Dedifferentiated amniotic fluid mesenchymal stem cell (primary cell): Measurements from ENCODE around the gene KDELR3.

Experiments used
- DNase-seq: peaks from one replicate; pipeline ENCODE4 v3.0.0-alpha.2; 2016; ENCODE audit errors: extremely low spot score

KDELR3 gene

DNA sequence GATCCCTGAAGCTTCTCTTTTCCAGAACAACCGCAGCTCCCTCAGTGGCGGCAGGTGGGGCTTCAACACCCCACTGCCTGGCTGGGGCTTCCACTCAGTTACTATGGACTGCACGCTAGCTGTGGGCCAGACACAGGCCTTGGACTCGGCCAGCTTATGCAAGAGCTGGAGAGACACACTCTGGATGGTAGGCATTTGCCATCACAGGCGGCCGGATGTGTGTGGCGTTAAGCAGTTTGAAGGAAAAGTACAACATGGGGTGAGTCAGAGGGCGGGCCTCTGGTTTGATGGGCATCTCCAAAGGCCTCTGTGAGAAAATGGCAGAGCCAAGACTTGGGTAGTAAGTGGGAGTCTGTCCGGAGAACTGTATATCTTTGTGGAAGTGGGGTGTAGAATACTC, 30.5 kb upstream of the KDELR3 start:
- no peak for DNase-seq

DNA sequence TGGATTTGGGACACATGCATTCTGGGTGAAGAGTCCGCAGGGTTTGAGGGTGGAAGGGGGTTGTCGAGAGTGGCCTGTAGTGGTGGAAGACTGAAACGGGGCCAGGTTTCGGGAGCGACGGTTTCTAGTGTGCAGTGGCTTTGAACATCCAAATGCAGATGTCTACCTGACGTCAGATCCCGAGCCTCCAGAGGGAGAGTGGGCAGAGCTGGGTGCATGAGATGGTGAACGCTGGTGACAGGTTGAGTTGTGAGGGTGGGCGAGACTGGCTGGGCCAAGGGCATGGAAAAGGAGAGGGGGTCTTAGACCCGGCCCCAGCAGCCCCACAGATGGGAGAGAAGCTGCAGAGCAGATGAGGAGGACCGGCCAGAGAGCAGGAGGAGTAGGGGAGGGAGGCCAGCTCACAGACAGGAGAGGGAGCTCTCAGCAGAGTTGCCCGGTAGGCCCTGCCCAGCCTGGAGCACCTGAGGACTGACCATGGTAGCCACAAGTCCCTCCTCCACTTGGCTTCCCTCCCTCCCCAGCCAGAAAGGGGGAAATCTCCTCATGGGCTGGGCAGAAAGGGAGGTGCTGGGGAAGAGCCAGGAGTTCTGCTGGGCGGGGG, 27.0 kb upstream of the KDELR3 start:
- DNase-seq = no peak

DNA sequence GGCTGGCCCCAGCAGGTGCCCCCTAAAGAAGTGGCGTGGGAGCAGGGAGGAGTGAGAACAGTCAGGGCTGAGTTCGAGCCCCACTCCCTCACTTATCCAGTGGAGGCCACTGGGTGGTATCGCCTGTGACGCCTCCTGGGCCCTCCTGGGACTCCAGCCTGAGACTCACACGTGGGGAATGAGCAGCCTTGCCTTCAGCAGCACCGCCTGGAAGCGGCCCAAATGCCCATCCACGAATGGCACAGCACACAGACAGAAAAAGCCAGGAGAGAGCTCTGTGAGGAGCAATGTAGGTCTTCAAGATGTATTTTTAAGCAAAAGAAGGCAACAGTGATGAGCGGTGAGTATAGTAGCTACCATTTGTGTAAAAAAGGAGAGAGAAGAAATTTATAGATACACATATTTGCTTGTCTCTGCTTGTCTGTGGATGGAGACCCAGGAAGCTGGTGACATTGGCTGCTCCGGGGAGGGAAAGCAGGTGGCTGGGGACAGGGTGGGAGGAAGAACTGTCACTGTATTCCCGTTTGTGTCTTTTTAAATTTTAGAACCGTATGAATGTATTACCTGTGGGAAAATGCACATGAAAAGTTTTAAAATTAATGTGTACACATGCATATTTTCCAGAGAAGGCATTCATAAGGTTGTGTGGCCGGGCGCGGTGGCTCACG, 26.1 kb upstream of the KDELR3 start:
- DNase-seq = no peak

DNA sequence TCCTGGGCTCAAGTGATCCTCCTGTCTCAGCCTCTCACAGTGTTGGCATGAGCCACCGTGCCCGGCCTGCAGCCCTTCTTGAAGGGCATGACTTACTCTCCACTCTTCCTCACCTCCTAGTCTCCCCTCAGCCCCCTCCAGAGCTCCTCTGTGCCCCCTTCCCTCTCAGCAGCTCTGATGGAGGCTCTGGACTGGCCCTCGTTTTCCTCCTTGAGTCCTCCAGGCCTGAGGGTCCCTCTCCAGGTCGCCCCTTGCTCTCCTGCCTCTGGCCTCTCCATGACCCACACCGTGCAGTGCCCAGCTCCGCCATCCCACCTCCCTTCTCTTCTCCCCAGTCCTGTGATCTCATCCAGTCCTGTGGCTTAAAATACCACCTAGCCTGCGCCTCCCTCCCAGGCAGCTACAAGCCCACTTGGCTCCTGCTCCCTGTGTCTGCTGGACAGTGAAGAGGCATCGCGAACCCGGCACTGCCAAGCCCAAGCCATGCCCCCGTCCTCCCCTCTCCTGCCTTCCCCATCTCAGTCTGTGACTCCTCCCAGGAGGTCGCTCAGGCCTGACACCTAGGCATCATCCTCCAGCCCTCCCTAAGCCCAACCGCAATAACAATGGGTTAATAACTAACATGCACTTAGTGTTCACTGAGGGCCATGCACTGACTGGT, 24.8 kb upstream of the KDELR3 start:
- DNase-seq = no peak

DNA sequence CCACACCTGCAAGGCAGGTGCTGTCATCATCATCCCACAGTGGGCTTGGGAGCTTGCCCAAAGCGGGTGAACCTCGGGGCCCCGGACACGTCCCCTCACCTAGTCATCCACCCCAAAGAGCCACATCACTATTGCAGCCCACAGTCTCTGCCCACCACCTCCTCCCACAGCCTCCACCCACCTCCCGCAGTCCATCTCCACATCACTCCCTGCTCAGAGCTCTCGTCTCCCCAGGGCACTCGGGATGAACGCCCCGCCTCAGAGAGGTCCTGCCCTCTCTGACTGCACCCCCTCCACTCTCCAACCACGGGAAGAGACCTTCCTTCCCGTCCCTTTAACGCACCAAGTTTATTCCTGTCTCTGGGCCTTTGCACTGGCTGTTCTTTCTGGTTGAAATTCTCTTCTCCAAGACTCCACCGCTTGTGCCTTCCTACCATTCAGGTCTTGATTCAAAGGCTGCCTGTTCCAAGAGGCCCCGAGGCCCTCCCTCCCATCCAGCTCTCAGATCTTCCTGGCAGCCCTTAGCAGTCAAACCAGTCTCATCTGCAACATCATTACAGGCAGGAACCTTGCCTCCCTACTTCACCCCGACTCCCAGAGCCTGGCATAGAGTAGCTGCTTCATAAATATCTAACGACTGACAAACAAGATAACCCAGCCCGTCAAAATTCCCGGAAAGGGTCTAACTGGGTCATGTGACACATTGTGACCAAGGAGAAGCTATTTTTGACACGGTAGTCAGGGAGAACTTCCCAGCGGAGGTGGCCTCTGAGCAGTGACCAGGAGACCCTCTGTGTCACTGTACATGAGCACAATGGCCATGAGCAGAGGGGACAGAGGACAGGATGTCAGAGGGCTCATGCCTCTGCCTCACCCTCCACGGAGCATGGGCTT, 24.0 kb upstream of the KDELR3 start:
- DNase-seq = no peak

DNA sequence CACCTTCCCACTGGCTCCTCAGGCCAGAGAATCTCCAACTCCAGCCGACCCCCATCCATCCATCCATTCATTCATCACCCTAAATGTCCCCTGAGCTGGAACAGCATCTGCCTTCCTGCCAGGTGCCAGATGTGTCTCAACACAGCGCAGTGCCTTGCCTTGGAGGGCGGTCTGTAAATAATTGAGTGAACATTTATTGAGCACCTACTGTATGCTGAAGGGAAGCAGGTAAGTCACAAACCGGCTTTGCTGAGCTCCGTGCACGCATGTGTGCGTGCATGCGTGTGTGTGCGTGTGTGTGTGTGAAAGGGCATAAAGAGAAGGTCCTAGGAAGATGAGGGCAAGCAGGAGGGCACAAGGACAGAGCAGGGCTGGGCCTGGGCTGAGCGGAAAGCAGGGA, 23.1 kb upstream of the KDELR3 start:
- DNase-seq = no peak

DNA sequence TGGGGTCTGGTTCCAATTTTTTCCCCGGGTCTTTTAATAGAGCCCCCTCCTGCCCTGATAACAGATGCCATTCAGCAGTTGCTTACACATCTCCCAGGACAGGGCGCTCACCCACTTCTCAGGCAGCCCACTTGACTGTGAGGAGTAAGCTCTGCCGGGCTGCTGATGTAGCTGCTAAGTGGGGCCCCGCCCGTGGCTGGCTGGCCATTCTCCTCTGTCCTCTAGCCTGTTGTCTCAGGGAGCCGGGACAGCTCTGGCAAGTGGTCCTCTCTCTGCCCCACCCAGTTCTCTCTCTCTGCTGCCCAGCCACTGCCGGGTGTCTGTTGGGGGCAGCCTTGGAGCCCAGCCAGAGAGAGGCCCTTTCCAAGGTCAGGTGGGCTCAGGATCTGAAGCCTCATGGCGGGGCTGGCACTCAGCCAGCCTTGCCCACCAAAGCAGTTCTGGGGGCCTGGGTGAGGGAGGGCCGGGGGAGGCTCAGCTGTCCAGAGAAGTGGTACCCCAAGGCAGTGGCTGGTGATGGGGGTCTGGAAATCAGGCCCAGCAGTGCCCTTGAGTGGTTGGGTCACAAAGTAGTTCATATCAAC, 21.8 kb upstream of the KDELR3 start:
- no peak for DNase-seq

DNA sequence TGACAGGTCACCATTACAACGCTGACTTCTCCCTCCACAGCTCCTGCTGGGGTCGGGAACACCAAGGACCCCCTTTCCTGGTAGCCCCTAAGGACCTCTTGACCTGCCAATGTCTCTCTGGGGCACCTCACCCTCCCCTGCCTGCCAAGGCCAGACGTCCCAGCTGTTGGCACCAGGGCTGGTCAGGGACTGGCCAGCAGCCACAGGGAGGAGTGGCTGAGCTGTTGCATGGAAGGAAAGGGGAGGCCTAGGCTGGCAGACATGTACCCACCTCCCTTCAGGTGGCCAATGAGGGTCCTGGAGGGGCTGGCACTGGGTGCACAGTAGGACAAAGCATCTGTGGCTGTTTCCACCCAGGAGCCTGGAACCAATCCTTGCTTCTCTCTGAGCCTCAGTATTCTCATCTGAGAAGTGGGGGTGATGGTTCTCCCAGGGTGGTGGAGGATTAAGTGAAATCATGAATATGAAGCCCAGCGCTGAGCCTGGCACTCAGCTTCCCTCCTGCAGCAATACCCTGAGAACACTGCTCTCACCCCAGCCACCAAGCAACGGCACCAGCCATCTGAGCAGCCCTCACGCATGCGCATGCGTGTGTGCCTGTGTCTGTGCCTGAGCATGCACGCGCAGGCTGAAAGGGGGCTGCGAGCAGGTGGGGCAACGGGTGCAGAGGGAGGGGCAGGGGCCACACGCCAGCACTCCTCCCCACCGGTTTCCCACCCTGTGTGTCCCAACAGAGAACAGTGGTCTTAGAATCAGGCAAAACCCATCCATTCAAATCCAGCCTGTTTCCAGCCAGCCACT, 18.8 kb upstream of the KDELR3 start:
- no peak for DNase-seq

DNA sequence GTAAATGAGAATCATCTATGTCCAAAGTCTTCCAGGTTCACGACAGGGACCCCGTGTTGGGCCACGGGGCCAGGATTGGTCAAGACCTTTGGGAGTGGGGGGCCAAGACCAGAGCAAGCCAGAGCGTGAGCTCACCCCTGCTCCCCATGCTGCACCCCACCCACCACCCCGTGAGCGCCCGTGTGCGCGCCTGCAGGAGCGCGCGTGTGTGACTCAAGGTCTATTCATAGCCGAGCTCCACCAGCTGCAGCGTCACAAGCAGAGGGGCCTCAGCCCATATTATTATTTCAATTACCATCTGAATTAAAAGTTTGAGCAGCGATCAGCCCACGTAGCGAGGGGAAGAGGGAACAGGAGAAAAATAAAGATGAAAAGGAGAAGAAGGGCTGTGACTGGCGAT, 18.1 kb upstream of the KDELR3 start:
- no peak for DNase-seq

DNA sequence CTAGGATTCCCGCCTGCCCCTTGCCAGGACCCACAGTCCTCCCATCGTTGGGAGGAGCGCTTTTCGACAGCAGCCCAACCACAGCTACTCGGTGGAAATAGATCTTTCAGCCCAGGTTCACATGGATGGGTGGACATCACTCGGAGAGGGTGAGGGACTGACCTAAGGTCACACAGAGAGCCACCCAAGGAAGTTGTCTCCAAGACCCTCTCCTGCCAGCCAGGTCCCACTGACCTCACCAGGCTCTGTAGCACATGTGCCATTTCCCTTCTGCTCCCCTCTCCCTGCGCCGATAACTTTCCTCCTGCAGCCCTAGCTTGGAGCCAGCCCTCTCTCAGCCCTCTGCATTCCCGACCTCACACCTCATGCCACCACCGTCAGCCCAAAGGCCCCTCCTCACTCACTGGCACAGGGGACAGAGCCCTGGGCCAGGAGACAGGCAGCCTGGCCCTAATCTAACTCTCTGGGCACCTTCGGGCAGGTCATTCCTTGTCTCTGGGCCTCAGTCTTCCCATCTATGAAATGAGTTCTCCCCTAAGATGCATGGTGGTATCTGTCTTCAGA, 17.6 kb upstream of the KDELR3 start:
- no peak for DNase-seq

DNA sequence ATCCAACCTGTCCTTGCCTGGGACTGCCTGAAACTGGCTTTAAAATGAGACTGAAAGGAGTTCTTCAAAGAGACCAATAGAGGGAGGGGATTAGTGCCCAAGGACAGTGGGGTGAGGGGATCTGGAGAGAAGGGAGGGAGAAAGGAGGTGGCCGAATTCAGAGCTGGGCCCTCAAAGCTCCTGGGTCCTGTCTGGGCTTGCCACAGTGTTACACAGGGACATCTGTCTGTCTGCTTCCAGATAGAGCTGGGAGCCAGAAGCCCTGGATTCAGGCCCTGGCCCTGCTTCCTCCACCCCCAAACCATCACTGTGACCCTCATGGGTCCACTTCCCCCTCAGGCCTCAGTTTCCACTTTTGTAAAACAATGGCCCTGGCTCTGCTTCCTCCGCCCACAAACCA, 16.5 kb upstream of the KDELR3 start:
- no peak for DNase-seq

DNA sequence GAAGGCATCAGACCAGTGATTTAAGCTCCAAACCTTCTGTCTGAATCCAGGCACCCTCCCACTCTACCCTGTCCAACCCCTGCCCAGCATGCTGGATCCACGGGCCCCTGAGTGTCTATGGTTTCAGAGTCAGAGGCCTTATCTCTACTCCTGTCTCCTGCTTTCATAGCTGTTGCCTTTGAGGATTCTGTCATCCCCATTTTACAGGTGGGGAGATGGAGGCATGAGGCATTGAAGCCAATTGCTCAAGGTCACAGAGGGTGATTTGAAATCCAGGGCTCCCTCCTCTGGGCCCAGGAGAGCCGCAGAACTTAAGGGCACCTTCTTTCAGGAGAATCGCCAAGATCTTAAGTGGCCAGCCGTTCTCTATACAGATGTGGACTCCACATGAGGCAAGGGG, 16.0 kb upstream of the KDELR3 start:
- DNase-seq = no peak

DNA sequence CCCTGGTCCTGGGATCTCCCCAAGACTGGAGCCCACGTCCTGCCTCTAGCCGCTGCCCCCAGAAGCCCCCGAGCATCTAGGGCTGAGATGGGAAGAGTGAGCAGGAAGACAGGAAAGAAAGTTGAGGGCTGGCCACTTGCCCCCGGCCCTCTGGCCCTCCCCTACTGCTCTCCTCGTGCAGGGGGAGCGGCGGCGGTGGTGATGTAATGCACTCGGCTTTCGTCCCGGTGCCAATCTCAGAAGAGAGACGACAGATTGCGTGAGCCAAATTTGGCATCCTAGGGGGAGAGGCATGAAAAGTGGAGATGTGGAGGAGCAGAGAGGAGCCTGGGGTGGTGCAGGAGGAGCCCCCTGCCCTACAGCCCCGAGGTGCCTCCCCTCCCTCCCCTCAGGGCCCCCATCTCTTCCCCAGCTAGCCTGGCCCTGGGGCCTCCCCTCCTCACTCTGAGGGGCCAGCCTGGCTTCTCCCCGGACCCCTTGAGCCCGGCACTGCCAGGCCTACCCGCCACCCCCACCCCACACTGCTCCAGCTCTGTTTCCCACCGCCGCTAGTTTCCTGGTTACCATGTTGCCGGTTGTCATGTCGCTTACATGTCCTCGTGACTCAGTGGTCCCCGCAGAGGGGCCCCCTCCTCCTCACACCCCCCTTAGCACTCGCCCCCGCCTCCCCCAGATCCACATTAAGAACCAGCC, 15.4 kb upstream of the KDELR3 start:
- no peak for DNase-seq

DNA sequence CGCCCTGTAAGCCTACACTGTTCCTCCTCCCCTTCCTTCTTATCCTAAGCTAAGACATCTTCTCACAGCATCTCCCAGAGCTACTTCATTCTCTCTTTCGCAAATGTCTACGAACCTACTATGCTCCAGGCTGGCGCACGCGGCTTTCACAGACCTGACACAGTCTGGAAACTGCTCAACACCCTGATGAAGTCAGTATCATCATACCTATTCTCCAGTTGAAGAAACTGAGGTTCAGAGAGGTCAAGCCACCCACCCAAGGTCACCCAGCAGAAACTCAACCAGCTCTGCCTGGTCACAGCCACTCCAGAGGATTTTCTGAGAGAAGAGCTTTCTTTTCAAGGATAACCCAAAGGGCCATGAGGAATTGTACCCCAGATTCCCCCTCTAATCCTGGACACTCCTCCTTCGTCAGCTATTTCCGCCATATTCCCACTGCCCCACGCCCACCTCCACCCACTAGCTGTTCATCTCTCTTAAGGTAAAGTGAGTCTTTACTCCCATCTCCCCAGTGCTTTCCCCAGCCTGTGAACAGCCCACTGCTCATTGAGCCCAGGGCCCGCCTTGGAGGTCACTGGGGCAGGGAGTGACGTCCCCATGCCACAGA, 14.7 kb upstream of the KDELR3 start:
- DNase-seq = no peak

DNA sequence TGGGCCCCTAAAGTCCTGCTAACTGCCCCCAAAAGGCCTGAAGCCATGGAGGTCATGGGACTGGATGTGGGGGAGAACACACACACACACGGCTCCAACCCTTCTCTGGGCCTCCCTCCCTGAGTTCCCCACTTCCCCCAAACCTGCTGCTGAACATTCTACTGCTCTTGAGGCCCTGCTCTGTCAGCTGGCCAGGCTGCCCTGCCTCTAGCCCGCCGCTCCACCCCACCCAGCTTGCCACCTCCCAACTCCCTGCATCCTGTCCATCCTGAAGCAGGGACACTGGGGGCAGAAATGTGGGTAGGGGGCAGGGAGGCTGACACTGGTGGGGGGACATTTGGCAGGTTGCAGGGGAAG, 13.9 kb upstream of the KDELR3 start:
- no peak for DNase-seq

DNA sequence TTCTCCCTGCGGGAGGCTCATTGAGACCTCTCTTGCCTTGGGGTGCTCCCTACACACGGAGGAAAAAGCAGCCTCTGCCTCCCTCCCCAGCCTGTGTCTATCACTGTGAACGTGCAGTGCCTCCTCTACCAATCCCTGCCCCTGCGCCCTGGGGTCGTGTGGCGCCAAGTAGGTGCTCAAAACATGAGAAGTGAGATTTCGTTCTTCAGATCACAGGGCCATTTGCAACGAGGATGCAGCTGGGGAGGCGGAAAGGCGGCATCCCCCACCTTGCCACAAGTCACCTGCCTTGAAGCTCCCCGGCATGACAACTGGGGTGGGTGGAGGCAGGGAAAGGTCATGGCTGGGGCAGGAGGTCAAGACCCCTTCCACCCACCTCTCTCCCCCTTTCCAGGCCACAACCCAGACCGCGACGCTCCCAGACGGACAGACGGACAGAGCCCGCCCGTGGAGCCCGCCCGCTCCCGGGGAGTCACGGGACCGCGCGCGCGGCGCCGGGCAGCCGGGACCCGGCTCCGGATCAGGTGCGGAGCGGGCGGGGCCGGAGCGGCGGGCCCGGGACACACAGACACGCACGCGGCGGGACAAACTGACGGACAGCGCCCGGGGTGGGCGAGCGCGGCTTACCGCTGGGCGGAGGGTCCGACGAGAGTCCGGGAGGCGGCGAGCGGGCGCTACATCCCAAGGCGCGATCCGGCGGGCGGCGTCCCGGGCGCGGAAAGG, 13.4 kb upstream of the KDELR3 start:
- DNase-seq = no peak

DNA sequence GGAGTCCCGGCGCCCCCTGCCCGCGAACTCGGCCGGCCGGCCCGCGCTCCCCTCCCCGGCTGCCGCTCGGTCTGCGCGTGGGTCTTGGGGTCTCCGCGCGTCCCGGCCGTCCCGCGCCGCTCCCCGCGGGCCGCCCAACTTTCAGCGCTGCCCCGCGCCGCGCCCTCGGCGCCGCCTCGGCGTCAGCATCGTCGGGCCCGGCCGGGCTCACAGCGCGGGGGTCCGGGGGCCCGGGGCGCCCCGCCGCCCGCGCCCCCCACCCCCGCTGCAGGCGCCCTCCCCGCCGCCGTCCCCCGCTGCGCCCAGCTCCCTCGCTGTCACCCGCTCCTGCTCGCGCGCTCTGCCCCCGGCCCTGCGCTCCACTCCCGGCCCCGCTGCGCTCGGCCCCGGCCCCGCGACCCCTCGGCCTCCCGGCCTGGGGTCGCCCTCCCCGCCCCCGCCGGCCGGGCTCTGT, 12.8 kb upstream of the KDELR3 start, which contains the start of gene KCNJ4:
Gene KCNJ4, minus strand, starts transcription at position 124 of the 454 bp plus-strand sequence. CDS start 27,067 bp downstream, outside the sequence.
- no peak for DNase-seq

DNA sequence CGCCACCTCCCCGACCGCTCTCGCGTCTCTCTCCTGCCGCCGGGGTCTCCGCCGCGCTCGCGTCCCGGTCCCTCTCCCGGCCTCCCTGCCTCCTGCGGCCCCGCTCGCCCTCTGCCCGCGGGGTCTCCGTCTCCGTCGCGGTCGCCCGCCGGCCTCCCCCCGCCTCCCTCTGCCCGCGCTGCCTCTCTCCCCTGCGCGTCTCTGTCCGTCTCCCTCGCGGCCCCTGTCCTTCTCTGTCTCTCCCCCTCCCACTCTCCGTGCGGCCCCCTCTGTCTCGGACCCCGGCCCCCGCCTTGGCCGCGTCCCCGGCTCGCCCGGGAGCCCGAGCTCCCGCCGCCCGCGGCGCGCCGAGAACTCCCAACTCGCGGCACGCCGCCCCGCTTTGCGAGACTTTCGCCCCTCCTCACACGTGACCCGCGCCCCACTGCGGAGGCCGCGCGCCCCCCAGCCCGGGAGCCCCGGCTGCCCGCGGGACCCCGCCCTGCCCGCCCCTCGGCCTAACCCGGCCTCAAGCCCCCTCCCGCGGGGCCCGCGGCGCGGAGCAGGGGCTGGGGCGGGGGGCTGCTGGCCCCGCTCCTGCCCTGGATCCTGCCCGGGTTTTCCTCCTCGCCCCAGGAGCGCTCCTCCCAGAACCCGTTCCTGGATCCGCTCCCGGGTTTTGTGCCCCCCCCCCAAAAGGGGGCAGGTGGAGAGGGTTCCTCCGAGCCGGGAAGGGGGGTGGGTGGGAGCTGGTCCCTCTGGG, 12.2 kb upstream of the KDELR3 start:
- no peak for DNase-seq
